Prostate gland (tissue), 2 donors: ENCODE measurements around the gene CMSS1. TPM values are rescaled to one million over a fixed set of nuclear protein-coding genes. Genes with fewer than 3 reads are reported as not detected.

Experiments
- DNase-seq: peaks from one replicate; pipeline ENCODE4 v3.0.0-alpha.2; 2019; ENCODE audit warnings: low spot score
- H3K27ac ChIP-seq, 2 donors: fragments of 200-600 bp; sonication (generic); 2 replicates each; pipeline ENCODE4 v1.5.1; 2017 to 2019
- H3K27me3 ChIP-seq: fragments of 200-600 bp; sonication (generic); replicated peaks from 2 replicates; pipeline ENCODE4 v1.5.1; 2019; ENCODE audit not compliant: insufficient read depth
- H3K36me3 ChIP-seq, 2 donors: fragments of 200-600 bp; sonication (generic); 1 replicate in 1 of 2; 2 replicates in 1 of 2; pipeline versions ENCODE4 v1.5.1 to v1.8.1; 2017 to 2019
- H3K4me1 ChIP-seq: fragments of 200-600 bp; sonication (generic); replicated peaks from 2 replicates; pipeline ENCODE4 v1.5.1; 2019
- H3K4me3 ChIP-seq, 2 donors: fragments of 200-600 bp; sonication (generic); 2 replicates each; pipeline ENCODE4 v1.5.1; 2017 to 2019
- H3K9me3 ChIP-seq: fragments of 200-600 bp; sonication (generic); 2 replicates; pipeline ENCODE4 v1.5.1; 2017
- CTCF ChIP-seq, 4 experiments: fragments of 200-600 bp in 2 of 4; fragments of 450-650 bp in 2 of 4; sonication (generic) in 2 of 4; IDR thresholded peaks; 1 replicate in 3 of 4; 2 replicates in 1 of 4; pipeline ENCODE4 v1.5.1; 2016 to 2019; ENCODE audit warnings: antibody characterized with exemption in 4 of 4, mild to moderate bottlenecking in 2 of 4, moderate library complexity in 2 of 4
- POLR2A ChIP-seq: fragments of 450-650 bp; IDR thresholded peaks from one replicate; pipeline ENCODE4 v1.6.1; 2016; ENCODE audit warnings: antibody characterized with exemption, mild to moderate bottlenecking
- POLR2AphosphoS5 ChIP-seq: sonication (generic); formaldehyde crosslinking; IDR thresholded peaks from one replicate; pipeline ENCODE4 v1.6.1; 2017; ENCODE audit warnings: antibody characterized with exemption
- WGBS: methylation state at CpG from one replicate; pipeline ENCODE4 v1.1.5; 2018; 5-methylcytosine and 5-hydroxymethylcytosine counted together
- intact Hi-C: fragments of 100-400 bp; cut with DNase I; formaldehyde crosslinking; loops from one replicate; pipeline ENCODE4 v1.14.2; 2022
- total RNA-seq, 2 donors: library from RNA; depleted of rRNA; stranded (reverse); fragments of >200 nt; gene quantifications; one replicate each; pipeline ENCODE4 v1.1.0, GENCODE V29; 2016

Gene CMSS1
- total RNA-seq, 2 donors from 2014 or later: 10.2 to 13.6 TPM

- DNase-seq: no peak
- TF ChIP-seq CTCF (IDR thresholded peaks at IDR 0.05) (no peak), POLR2A (no peak)
- Histone ChIP-seq H3K9me3 (no peaks in the 10 kb centered on the region), H3K27ac (no peak overlapping the region), H3K27me3 (no peaks in the 10 kb centered on the region), H3K36me3 (no peaks in the 10 kb centered on the region), H3K4me3 (no peak overlapping the region), H3K4me1 (no peaks in the 10 kb centered on the region)
- WGBS: 89% methylated on average over 6 of the region's 6 CpGs
- intact Hi-C loops: loop anchor here (10.0 kb wide), 1 partner anchor 196 kb away; no protein-coding TSS in a partner anchor
Measured at GRCh38 chr3:99848433-99848832, 30.8 kb downstream of the CMSS1 start.

- no peaks in the 10 kb centered on the region for H3K9me3 ChIP-seq
- WGBS: 92% methylated on average over 6 of the region's 6 CpGs
- H3K36me3 ChIP-seq: no peaks in the 10 kb centered on the region
- H3K27ac ChIP-seq: no peak overlapping the region
- H3K4me3 ChIP-seq: no peak overlapping the region
- H3K4me1 ChIP-seq: no peaks in the 10 kb centered on the region
- TF ChIP-seq CTCF (IDR thresholded peaks at IDR 0.05) (no peak), POLR2A (no peak), POLR2AphosphoS5 (no peak)
- no peak for DNase-seq
- intact Hi-C loops: no loop called here
- no peaks in the 10 kb centered on the region for H3K27me3 ChIP-seq
Measured at GRCh38 chr3:99850608-99851007, 32.9 kb downstream of the CMSS1 start.

GRCh38 chr3:99851955-99852354 is 34.3 kb downstream of the CMSS1 start:
- TF ChIP-seq POLR2AphosphoS5 (no peak), POLR2A (no peak), CTCF (IDR thresholded peaks at IDR 0.05) (no peak)
- DNase-seq: no peak
- H3K9me3 ChIP-seq: no peaks in the 10 kb centered on the region
- no peak overlapping the region for H3K27ac ChIP-seq
- H3K4me1 ChIP-seq: no peaks in the 10 kb centered on the region
- intact Hi-C loops: no loop called here
- 81% methylated on average over 1 of the region's 1 CpG for WGBS
- no peaks in the 10 kb centered on the region for H3K27me3 ChIP-seq
- H3K36me3 ChIP-seq: no peaks in the 10 kb centered on the region
- H3K4me3 ChIP-seq: no peak overlapping the region

DNA sequence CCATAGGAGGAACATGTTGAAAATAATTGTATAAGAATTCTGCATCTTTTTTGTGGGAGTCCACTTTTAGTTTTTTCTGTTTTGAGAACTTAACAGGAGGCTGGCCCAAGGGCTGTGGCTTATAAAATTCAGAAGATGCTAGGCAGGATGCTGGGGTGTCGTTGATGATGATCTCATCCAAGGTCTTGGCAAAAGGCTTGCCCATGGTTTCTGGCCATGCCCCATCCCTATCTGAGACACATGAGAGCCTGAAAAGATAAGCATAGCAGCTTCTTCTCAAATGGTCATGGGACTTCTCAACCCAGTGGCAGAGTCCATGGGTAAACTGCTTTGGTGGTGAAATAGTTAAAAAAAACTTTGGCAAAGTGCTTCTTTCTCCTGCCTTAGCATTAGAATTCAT is 35.2 kb downstream of the CMSS1 start:
- no peak overlapping the region for H3K27ac ChIP-seq

More for the DNA sequence above, 35.2 kb downstream of the CMSS1 start:
- TF ChIP-seq CTCF (IDR thresholded peaks at IDR 0.05) (no peak), POLR2A (no peak), POLR2AphosphoS5 (no peak)
- no peak for DNase-seq
- H3K4me3 ChIP-seq: no peak overlapping the region
- no peaks in the 10 kb centered on the region for H3K36me3 ChIP-seq
- no peaks in the 10 kb centered on the region for H3K27me3 ChIP-seq
- WGBS: 70% methylated on average over 1 of the region's 1 CpG
- no peaks in the 10 kb centered on the region for H3K9me3 ChIP-seq
- H3K4me1 ChIP-seq: no peaks in the 10 kb centered on the region
- intact Hi-C loops: no loop called here
